DOHH2 (cell line): ENCODE results near the gene RPS27L.

Experiments used
- EZH2phosphoT487 ChIP-seq: fragments of 200-600 bp; sonication (generic); IDR thresholded peaks from 2 replicates; pipeline ENCODE4 v1.6.1; 2017; ENCODE audit warnings: borderline replicate concordance, mild to moderate bottlenecking, antibody characterized with exemption, low read length, moderate library complexity, mixed read lengths
- TF ChIP-seq, protein P1 (sequence below): fragments of 200-600 bp; sonication (generic); IDR thresholded peaks from one replicate; pipeline ENCODE4 v1.5.1; 2014; ENCODE audit warnings: antibody characterized with exemption, mild to moderate bottlenecking, low read depth, low read length; ENCODE audit not compliant: poor library complexity, severe bottlenecking

DNA sequence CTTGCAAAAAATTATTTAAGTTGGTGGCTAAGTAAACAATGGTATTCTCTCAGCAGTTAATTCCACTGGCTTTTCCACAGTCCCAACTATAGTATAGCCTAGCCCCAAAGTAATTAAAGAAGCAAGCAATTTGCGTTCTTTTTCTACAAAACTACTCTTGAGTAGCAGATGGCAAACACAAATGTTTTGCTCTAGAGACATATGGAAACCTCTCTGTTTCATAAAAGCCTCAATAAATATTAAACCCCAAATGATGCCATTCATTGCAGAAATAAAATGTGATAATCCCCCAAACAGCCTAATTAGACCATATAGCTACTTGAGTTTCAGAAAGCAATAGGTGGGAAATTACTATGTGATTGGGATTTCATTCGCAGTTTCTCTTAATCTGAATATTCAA is 23.5 kb upstream of the RPS27L start:
- TF ChIP-seq, protein P1, sequence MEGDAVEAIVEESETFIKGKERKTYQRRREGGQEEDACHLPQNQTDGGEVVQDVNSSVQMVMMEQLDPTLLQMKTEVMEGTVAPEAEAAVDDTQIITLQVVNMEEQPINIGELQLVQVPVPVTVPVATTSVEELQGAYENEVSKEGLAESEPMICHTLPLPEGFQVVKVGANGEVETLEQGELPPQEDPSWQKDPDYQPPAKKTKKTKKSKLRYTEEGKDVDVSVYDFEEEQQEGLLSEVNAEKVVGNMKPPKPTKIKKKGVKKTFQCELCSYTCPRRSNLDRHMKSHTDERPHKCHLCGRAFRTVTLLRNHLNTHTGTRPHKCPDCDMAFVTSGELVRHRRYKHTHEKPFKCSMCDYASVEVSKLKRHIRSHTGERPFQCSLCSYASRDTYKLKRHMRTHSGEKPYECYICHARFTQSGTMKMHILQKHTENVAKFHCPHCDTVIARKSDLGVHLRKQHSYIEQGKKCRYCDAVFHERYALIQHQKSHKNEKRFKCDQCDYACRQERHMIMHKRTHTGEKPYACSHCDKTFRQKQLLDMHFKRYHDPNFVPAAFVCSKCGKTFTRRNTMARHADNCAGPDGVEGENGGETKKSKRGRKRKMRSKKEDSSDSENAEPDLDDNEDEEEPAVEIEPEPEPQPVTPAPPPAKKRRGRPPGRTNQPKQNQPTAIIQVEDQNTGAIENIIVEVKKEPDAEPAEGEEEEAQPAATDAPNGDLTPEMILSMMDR, result no peak
- no peak for TF ChIP-seq EZH2phosphoT487
